GM19324 (cell line): ENCODE results near the gene PPP1R11.
A peak's percentile ranks its signal among the peaks of the same experiment; 100 is the strongest.
"Not testable (repeated sequence)": the region's sequence is repeated elsewhere in the genome, so short reads cannot be mapped to it uniquely, and the experiment has no call there.

ENCODE experiments used
- ATAC-seq: cut with Tn5 transposase; IDR thresholded peaks from one replicate; pipeline ENCODE4 v1.9.1; 2021; ENCODE audit warnings: mild to moderate bottlenecking, moderate library complexity; ENCODE audit not compliant: unreplicated experiment, low FRiP score

Gene PPP1R11

DNA sequence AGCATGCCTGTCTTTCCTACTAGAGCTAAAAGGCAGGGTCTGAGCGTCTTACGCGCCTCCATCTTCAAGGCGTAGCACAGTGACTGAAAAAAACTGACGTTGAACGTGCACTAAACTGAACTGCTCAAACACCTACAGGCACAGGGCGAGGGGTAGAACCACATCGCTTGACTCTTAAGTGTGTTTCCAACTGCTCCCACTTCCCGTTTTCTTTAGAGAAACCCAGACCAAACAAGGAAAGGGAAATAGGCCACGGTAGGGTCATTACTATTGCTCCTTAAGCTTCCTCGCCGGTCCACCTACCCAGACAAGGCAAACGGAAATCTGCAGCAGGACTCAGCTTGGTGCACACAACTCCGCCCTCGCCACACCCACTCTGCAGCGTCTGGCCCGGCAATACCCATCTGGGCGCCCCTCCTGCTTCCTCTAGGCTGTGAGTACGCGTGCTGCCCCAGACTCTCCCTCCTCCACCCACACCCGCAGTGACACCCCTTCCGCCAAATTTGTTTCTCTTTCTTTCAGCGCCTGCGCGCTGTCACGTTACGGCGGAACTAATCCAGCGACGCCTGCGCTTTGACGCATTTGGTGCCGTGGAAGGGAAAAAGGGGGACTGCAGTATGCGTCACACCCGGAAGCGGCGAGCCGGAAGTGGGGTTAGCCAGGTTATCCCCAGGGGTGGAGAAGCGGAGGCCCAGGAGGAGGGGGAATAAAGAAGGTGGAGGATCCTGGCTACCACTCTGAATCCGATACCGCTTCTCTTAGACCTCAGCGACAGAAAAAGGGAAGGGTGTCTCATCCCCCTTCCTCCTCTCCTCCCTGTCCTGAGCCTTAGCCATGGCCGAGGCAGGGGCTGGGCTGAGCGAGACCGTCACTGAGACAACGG lies at the start of gene PPP1R11:
Gene PPP1R11 (plus strand): TSS at position 622 of the 883 bp plus-strand sequence. CDS start 213 bp downstream, at position 835.
- peak; percentile 97 for ATAC-seq

- ATAC-seq = no peak
Observed at GRCh38 chr6:30019819-30020218, 47.2 kb upstream of the PPP1R11 start.

DNA sequence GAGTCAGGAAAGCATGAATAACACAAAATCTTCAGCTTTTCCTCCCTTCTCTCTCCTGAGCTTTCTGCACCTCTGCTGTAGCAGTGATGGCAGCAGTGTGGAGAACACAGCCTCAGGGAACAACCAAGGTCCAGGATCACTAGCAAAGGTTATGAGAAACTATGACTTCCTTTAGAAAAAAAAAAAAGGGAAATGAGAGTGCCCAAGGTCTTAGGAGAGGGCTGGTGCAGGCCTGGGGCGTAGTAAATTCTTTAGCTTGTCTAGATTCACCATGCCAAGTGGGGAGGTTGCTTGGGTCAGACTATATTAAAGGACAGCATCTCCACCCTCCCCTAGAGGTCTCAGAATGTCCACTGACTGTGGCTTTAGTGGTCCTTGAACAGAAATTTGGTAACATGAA lies 46.4 kb upstream of the PPP1R11 start:
- ATAC-seq = no peak

GRCh38 chr6:30022189-30022588 lies 44.8 kb upstream of the PPP1R11 start:
- ATAC-seq = no peak

GRCh38 chr6:30022712-30023111 lies 44.3 kb upstream of the PPP1R11 start:
- not testable (repeated sequence) for ATAC-seq

DNA sequence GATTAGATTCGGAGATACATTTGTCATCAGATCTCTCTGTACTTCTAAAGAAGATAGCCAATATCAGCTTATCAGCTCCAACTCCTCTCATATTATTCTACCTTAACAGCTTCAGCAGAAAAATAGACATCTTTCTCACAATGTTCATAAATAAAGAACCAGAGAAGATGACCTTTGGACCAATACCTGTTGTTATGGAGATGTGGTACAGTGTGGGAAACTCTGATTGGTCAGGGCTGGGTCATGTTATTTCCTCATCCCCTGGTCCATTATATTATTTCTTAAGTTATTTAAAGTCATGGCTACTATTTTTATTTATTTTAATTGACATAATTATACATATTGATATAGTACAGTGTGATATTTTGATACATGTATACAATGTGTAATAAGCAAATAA lies 41.8 kb upstream of the PPP1R11 start:
- ATAC-seq = no peak

DNA sequence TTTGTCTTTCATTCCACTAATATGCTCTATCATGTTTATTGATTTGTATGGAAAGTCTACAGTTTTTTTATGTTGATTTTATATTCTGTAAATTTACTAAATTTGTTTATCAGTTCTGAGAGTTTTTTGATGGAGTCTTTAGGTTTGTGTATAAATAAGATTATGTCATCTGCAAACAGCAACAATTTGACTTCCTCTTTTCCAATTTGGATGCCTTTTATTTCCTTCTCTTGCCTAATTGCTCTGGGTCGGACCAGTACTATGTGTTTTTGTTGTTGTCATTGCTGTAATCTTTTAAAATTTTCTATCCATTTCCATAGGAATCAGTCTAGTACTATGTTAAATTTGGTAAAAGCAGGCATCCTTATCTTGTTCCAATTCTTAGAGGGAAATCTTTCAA lies 37.4 kb upstream of the PPP1R11 start:
- ATAC-seq = no peak

GRCh38 chr6:30031381-30031780 lies 35.6 kb upstream of the PPP1R11 start:
- ATAC-seq = no peak

DNA sequence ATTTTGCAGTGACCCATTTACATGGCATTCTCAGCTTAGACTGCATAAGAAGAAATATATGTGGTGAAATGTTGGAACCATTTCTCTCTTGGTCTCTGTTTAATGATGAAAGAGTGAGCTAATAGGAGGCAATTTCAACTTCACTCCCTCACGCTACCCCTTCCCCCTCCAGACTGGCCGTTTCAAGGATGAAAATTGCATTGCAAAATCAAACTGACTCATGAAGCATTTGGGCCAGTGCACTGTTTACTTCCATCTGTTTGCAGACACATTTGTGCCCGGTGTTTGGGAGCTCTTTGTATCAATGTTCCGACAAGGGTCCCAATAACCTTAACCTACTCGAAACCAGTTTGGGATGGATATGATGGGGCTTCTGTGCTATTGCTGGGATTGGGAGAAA lies 33.6 kb upstream of the PPP1R11 start:
- not testable (repeated sequence) for ATAC-seq

GRCh38 chr6:30035784-30036183 lies 31.2 kb upstream of the PPP1R11 start:
- ATAC-seq = no peak

DNA sequence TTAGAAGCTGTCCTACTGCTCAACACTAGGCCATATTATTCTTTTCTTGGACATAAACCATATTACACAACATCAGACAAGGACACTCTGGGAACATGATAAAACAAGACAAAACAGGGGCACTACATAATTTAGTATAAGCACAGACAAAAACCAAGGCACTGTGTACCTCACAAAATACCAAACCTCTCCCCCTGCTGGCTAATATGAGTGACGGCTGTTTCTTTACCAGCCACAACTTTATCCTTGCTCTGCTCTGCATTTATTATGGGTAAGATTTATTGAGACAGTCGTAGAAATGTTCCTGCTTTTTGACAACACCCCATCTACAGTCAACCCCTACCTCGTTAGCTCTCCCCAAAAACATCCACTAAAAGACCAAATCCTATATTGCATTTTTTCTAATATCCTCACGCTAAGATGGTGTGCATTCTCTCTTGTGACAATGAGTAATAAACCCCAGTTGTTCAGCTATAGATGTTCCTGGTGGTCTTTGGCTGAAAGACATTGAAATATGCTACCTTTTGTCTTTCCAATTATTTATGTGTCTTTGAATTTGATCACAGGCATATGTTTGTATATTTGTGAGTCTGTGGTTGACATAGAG lies 29.7 kb upstream of the PPP1R11 start:
- no peak for ATAC-seq

GRCh38 chr6:30041221-30041620 lies 25.8 kb upstream of the PPP1R11 start:
- ATAC-seq = no peak

DNA sequence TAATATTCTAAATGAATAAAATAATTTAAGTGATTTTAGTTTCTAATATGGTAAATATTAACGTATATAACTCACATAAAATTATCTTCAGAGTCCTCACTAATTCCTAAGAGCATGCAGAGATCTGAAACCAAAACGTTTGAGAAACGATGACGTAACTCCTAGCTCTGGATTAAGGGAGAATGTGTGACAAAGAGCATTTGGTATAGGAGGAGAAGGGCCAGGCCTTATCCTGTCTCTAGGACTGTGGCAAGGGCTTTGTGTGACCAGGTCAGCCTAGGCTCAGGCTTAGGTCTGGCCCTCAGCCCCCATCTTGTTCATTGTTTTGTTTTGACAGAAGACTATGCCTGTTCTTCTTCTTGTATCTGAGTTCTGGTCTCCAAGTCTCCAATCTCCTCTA lies 25.2 kb upstream of the PPP1R11 start:
- ATAC-seq = no peak

- ATAC-seq = no peak
Observed at GRCh38 chr6:30042476-30042875, 24.5 kb upstream of the PPP1R11 start.

DNA sequence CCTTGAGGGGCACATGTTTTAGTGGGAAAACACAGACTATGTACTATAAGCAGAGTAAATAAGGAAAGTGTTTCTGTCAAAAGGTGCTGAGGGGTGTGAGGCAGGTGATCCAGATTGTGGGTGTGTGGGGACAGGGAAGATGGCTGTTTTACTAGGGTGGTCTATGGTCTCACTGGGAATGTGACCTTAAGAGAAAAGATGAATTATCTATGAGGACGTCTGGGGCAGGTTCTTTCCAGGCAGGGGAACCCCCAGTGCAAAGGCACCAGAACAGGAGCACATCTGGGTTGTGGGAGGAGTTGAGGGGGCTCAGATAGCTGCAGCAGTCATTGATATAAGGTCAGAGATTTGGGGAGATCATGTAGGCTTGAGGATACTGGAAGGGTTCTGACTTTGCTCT lies 24.1 kb upstream of the PPP1R11 start:
- ATAC-seq = no peak

DNA sequence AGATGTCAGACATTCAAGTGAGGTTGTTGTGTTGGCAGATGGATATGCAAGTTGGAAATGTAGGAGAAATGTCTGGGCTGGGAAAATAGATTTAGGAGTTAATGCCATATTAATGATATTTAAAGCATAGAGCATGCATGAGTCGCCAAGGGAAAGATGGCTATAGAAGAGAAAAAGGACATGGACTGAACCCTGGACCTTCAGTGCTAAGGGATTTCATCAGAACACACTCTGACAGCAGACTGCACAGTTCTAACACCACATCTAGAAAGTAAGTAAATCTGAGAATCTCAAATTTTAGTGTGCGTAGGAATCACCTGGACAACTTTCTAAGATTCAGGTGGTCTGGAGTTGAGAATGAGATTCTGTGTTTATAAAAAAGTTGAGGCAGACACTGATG lies 23.3 kb upstream of the PPP1R11 start:
- no peak for ATAC-seq

- ATAC-seq = no peak
Observed at GRCh38 chr6:30044630-30045029, 22.4 kb upstream of the PPP1R11 start.

- ATAC-seq = no peak
Observed at GRCh38 chr6:30047220-30047619, 19.8 kb upstream of the PPP1R11 start.

- no peak for ATAC-seq
Observed at GRCh38 chr6:30053682-30054081, 13.3 kb upstream of the PPP1R11 start.

- no peak for ATAC-seq
Observed at GRCh38 chr6:30055513-30055912, 11.5 kb upstream of the PPP1R11 start.

GRCh38 chr6:30060606-30061091 lies 6.3 kb upstream of the PPP1R11 start:
- no peak for ATAC-seq
